Endothelial cell of umbilical vein (primary cell): Measurements from ENCODE around the gene DDX31.
A peak's percentile ranks its signal among the peaks of the same experiment; 100 is the strongest.

Experiments
- CTCF ChIP-seq, 2 donors: IDR thresholded peaks; 1 replicate in 1 of 2; 2 replicates in 1 of 2; pipeline ENCODE4 v1.5.1; 2011; ENCODE audit warnings: low read length in 2 of 2, mild to moderate bottlenecking in 2 of 2, moderate library complexity in 2 of 2, control low read depth in 1 of 2, inconsistent platforms in 1 of 2, low read depth in 1 of 2; ENCODE audit not compliant: insufficient read depth in 1 of 2; ENCODE audit errors: extremely low read depth in 1 of 2
- EZH2 ChIP-seq: IDR thresholded peaks from 2 replicates; pipeline ENCODE4 v1.6.1; 2012; ENCODE audit warnings: borderline replicate concordance, low read depth, mild to moderate bottlenecking, moderate library complexity, low read length, inconsistent platforms; ENCODE audit not compliant: severe bottlenecking
- FOS ChIP-seq: IDR thresholded peaks from 2 replicates; pipeline ENCODE4 v1.6.1; 2011; ENCODE audit warnings: mild to moderate bottlenecking, low read length, moderate library complexity, borderline replicate concordance; ENCODE audit not compliant: insufficient read depth
- GATA2 ChIP-seq: IDR thresholded peaks from 2 replicates; pipeline ENCODE4 v1.7.0; 2011; ENCODE audit warnings: low read depth, mild to moderate bottlenecking, moderate library complexity, mixed read lengths, low read length; ENCODE audit not compliant: insufficient read length, insufficient read depth
- JUN ChIP-seq: IDR thresholded peaks from 2 replicates; pipeline ENCODE4 v1.6.1; 2011; ENCODE audit warnings: borderline replicate concordance, low read depth; ENCODE audit not compliant: insufficient read length, insufficient read depth
- MAX ChIP-seq: IDR thresholded peaks from 2 replicates; pipeline ENCODE4 v1.6.1; 2011; ENCODE audit not compliant: insufficient read depth, insufficient read length
- MYC ChIP-seq: IDR thresholded peaks from one replicate; pipeline ENCODE4 v1.6.1; 2011; ENCODE audit warnings: mild to moderate bottlenecking, low read depth, low read length
- POLR2A ChIP-seq: IDR thresholded peaks from 2 replicates; pipeline ENCODE4 v1.6.1; 2012; ENCODE audit warnings: low read depth, mild to moderate bottlenecking, control low read depth, low read length
- POLR2AphosphoS5 ChIP-seq: IDR thresholded peaks from 2 replicates; pipeline ENCODE4 v1.6.1; 2012; ENCODE audit warnings: low read depth, mild to moderate bottlenecking, control low read depth, low read length, moderate library complexity; ENCODE audit not compliant: insufficient read depth

GRCh38 chr9:132672413-132672690 is 2.6 kb upstream of the DDX31 start:
- TF ChIP-seq CTCF (IDR thresholded peaks at IDR 0.05; ENCODE audit: extremely low read depth in 1 of 2, insufficient read depth in 1 of 2, low read depth in 1 of 2, low read length in 2 of 2), result no peak
- peak; percentile 26 for TF ChIP-seq POLR2AphosphoS5
- no peak for TF ChIP-seq EZH2
- TF ChIP-seq GATA2, result no peak
- no peak for TF ChIP-seq FOS
- no peak for TF ChIP-seq MAX
- TF ChIP-seq POLR2A, result no peak
- no peak for TF ChIP-seq MYC
- TF ChIP-seq JUN, result no peak
